HG03469 (cell line): Measurements from ENCODE around the gene PADI2.

Experiments used
- ATAC-seq: cut with Tn5 transposase; IDR thresholded peaks from one replicate; pipeline ENCODE4 v1.9.1; 2021; ENCODE audit warnings: mild to moderate bottlenecking, moderate library complexity, moderate number of reproducible peaks; ENCODE audit not compliant: unreplicated experiment

The PADI2 gene

DNA sequence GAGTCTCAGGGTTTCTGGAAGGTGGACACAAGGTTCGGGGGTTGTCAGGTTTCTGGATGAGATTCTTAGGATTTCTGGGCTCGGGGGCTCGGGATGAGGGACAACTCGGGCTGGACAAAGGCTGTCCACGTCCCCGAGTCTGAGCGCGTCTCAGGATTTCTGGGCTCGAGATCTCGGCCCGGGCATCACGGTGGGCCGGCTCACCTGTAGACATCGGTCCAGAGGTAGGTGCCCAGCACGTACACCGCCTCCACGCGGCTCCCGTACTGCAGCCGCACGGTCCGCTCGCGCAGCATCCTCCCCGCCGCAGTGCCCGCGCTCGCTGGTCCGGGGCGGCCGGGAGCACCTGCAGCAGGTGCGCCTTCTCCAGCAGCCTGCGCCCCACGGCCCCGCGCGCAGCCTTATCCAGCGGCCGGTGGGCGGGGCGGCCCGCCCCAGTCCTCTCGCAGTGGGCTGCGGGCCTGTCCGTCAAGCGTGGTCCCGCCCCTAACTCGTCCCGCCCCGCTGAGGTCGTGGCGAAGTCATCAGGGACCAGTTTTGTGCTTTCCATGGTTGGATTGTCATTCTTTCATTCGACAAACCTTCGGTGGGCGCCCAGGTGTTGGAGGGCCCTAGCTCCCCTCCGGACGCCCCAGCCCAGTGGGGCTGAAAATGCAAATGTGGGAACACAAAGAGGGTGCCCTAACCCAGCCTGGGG is at the start of gene PADI2:
TSS of gene PADI2 (minus strand) at position 376 of the 697 bp plus-strand sequence. CDS start at position 296, 80 bp downstream.
- no peak for ATAC-seq

DNA sequence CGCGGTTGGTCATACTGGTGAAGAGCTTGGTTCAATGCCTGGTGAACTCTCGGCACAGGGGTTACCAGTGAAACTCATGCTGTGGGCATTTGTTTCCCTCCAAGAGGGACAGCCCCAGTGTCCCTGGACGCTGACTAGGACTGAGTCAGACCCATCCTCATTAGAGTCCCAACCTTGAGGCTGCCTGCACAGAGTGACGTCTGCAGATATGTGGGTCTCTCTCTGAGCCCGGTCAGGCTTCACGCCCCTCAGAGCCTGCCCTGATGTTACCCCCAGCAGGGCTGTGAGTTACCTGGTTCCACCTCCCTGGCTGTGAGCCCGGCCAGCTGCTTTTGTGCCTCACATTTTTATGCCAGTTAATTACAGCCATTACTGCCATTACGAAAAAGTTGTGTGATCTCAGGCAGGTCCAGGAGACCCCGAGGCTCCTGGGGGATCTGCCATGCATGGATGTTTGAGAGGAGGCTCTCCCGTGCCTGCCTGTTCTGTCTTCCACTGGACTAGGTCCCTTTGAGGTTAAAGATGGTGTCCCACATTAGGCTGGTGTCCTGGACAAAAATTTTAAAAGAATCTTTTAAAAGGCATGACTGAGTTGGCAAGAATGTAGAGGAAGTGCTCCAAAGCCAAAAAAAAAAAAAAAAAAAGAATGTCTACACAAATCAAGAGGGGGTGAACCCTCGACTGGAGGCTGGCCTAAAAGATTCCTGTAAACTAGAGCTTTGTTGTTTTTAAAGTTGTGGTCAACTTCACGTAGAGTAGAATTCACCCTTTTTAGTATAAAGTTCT is 49.0 kb upstream of the PADI2 start:
- no peak for ATAC-seq

DNA sequence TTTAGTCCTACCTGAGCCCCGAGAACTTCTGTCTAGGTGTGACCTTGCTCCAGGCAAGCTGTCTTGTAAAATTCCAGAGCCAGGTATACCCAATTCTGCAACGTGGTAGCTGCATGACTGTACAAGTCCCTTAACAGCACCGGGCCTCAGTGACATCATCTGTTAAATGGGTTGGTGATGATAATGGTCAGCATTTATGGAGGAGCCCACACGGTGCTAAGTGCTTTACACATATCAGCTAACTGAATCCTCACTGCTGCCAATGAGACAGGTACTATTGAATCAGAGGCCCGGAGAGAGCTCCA is 48.5 kb upstream of the PADI2 start:
- ATAC-seq = no peak

DNA sequence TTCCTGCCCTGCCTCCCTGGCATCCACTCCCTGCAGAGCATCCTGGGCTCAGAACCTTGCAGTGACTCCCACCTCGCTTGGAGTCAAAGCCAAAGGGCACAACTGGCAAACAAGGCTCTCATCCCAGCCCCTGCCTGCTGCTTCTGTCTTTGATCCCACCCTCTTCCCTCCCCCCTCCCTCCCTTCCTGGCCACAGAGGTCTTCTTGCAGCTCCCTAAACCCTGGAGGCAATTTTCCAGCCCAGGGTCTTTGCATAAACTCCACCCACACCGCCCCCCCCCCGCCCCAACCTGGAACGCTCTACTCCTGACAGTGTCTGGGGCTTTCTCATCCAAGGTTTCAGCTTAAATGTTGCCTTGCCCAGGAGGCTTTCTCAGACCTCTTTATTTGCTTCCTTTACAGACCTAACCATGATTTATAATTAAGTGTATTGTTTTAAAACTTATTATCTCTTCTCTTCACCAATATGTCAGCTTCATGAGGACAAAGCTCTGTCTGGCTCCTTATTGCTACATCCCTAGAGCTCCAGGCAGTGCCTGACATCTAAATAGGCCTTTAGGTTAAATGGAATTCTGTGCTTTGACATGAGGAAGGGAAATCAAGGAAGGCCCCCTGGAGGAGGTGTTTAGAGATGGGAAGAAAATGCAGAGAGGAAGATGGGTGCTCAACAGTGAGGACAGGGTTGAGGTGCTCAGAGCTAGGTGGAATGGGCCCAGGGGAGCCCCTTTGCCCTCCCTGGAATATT is 48.0 kb upstream of the PADI2 start:
- ATAC-seq = no peak

DNA sequence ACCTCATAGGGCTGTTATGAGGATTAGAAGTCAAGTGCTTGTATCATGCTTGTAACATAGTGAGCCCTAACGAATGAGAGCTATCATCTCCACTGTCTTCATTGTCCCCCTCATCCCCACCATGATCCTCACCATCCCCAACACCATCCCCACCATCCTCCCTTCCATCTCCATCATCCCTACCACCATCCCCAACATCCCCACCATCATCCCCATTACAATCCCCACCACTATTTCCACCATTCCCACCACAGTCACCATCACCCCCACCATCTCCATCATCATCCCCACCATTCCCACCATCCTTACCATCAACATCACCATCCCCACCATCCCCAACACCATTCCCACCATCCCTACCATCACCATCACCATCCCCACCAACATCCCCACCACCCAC is 46.6 kb upstream of the PADI2 start:
- ATAC-seq = no peak

DNA sequence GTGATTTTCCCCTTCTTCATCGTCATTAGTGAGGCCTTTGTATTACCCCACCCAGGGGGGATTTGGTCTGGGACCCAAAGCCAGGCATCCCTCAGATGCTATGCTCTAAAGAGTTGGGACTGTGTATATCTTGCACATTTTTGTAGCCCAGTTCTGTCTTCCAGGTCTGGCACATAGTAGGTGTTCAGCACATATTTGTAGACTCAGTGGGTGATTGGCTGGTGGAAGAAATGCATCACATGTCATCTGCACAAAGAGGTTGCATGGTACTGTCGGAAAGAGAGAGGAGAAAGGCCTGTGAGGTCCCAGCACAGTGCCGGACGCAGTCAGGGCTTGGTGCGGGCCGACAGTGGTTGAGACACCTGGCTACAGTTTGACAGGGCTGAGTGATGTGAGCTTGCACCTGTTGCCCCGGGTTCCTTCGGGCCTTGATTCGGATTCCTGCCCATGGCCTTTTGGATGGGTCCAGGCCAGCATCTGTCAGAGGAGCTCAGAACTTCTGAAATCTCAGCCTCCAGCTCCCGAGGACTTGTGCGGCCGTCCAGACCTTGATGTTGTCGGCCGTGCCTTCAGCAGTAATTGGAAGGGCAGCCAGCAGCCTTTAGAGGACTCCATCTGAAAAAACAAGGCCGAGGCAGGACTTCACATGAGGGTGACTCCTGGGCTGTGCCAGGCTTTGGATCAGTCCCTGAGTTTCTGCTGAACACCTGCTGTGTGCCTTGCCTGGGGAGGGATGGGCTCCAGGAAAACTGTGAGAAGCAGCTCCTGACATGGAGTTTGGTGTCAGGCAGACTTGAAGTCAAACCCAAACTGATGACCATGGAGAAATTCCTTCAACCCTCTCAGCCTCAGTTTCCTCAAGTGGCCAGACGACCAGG is 44.8 kb upstream of the PADI2 start:
- ATAC-seq = no peak

DNA sequence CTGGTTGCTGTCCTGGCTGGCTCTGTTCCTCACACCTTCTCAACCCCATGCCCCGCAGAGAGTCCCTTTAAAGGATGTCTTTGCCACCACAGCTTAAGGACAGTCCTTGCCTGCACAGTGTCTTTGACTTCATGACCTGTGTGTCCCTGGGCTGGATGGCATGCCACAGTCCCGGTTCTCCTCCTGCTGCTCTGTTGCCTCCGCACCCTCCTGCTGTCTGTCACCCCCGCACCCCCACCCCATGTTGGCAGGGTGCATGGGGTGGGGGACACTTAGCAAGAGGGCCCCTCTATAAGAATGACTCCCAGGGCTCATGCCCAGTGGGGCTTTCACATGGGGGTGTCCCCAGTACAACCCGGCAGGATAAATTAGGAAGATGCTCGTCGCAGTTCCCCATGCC is 44.1 kb upstream of the PADI2 start:
- no peak for ATAC-seq

DNA sequence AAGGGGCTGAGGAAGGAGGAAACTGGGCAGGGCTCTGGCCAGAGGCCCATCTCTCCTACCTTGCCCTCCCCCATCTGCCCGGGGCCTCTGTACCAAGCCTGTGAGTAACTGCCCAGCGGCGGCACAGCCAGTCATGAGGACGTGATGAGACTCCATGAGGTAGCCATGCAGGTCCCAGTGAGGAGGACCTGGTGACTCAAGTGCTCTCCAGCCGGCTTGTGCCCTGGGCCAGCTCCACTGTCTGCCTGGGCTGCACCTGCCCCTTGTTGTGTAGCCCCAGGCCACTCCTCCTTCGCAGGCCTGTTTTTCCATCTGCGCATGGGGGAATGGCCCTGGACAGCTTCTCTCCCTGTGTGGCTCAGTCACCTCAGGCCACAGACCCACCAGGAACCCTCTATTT is 43.7 kb upstream of the PADI2 start:
- ATAC-seq = no peak

DNA sequence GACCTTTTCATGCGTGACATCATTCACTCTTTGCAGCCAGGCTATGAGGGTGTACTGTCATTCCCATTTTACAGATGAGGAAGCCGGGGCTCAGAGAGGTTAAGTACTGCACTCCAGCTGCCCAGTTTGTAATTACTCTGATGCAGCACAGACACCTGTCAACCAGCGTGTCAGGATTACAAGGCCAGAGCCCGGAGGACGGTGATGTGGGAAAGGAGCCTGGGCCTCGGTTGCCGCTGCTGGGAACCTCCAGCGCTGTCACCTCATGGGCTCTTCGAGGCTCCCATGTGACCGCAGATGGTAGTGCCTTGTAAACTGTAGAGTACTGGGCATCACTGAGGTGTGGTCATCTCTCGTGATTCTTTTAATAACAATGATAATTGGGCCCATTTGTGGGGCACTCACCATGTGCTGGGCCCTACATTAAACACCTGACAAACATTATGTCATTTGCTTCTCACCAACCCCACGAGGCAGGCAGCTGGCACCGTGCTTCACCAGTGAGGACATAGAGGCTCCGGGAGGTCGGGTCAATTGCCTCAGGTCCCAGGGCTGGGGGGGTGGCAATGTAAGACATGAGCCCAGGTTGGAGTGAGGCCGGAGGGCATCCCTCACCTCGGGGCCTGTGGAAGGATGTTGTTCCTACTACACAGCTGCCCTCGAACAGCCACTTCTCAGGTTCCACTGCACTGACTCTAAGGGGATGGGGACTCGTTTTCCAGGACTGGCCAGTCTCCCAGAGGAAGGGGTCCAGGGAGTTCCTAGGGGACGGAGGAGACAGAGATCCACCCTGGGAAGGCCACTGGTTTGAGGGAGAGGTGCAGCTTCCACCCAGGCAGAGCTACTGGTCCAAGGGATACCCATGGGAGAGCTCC is 42.9 kb upstream of the PADI2 start:
- no peak for ATAC-seq

DNA sequence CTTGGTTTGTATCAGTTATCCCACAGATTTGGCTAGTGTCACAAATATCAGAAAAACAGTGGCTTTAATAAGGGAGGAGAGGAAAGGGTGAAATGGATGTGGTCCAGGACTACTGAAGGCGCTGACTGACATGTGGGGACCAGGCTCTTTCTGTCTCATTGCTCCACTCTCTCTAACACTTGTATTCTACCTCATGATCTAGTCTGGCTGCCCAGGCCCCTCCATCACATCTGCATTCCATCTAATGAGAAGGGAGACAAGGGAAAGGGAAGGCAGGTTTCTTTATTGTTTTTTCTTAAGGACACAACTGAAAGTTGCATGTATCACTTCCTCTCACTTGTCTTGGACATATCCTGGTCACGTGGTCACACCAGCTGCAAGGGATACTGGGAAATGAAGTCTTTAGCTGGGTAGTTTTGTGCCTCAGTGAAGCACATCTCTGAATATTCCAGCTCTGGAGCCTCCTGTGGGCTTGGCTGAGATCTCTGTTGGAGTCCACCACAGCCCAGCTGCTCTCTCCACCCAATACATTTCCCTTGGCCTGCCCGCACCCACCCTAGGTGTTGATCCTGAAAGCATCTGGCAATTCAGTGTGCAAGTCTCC is 42.0 kb upstream of the PADI2 start:
- ATAC-seq = no peak

DNA sequence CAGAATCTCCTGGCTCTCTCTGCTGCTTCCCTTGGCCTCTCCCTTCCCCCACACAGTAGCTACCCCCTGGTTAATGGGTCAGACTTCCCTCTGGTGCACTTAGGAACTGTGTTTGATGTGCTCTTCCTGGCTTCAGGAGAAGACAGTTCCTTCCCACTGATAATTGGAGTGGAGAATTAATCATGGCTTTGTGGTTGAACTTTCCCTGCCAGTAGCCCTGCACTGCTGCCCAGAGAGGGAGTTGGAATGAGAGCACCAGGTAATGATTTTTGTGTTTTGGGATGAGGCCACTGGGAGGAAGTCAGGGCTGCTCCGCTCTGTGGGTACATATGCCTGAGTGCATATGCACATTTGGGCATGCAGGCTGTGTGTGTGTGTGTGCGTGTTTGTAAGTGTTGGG is 39.7 kb upstream of the PADI2 start:
- no peak for ATAC-seq

DNA sequence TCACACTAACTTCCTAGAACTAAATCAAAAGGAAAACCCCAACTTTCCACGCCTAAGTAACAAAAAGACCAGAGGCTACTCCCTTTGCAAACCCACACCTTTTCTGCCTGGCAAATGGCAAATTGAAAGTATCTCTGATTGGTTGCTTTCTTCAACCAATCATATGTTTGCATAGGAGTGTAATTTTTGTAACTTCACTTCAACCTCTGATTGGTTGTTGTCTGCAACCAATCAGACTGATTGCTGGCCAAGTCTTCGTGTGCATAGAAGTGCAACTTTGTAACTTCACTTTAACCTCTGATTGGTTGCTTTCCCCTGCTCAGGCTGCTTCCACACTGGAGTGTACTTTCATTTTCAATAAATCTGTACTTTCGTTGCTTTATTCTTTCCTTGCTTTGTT is 36.9 kb upstream of the PADI2 start:
- ATAC-seq = no peak

DNA sequence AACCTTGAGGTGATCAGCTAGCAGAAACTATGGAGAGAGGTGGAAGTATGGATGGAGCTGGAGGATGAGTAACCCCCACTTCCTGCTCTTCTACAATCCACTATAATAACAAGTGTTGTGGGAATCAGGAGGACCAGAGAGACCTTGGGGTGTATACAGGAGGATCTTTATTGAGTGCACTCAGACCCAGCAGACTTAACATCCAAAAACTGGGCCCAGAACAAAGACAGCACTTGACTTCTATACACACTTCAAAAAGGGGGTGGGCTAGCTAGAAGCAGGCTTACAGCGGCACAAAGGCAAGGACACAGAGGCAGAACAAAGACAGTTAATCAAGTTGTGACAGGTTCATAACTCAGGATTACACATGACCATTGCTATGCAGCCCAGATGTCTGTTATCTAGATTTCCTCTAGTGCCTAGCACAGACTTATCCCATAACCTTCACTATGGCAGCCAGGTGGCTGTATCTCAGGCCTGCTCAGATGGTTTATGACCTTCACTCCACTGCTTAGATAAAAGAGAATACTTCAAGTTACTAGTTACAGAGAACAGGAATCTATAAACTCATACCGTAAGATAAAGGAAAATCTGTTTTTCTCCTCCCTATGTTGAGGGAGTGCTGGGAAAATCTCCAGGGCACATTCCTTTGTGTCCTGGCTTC is 36.1 kb upstream of the PADI2 start:
- no peak for ATAC-seq

DNA sequence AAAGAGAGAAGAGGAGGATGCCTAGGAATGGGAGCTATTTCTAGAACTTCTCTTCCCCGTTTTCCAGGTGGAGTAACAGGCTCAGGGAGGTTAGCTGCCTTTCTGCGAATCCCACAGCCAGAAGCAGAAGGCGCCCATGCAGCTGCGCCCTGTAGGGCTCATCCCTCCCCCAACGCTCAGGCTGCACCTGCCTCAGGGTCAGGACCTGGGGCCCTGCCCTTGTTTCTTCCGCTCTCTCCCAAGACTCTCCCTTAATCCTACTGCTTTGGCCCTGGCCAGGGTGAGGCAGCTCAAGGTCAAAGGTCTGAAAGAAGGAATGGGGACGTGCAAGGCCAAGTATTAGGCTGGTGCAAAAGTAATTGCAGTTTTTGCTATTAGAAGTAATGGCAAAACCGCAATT is 30.5 kb upstream of the PADI2 start:
- ATAC-seq = no peak

DNA sequence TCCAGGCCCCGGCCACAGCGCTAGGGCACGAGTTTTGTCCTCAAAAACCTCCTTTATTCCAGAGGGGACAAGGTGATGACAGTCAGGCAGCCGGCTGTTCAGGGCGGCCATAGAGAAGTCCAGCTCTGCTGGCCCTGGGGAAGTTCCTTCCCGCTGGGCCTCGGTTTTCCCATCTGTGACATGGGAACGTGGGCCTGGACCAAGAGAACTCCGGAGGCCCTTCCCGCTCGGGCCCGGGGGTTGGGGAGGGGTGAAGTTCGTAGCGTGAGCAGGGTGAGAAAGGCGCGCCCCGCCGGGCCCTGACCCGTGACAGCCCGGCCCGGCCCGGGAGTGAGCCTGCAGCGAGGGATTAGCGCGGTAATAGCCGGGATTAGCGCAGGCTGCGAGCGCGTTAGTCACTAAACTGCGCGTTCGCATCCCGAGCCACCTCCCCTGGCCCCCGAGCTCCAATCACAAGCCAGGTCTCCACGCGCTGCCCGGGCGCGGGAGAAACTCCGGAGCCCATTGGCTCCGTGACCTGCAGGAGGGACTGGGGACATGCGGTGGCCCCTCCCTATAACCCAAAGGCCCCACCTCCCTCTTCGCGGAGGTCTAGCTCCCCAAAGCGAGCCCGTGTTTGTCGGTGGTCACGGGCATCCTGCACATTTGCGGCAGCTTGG is 29.8 kb upstream of the PADI2 start:
- ATAC-seq = no peak

DNA sequence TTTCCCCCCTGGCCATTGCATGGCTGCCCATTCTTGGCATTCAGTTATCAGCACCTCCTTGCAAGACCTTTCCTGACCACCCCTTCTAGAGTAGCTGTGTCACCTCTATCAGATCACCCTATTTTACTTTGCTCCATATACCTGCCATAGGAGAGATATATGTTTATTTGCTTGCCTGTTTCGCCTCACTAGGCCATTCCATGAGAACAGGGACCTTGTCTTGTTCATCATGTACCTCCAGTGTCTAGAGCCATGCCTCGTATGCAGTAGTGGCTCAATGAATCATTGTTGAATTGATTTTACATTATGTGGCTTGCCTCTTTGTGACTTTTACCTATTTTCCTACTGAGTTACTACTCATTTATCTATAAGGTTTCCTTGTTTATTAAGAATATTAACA is 26.4 kb upstream of the PADI2 start:
- no peak for ATAC-seq

DNA sequence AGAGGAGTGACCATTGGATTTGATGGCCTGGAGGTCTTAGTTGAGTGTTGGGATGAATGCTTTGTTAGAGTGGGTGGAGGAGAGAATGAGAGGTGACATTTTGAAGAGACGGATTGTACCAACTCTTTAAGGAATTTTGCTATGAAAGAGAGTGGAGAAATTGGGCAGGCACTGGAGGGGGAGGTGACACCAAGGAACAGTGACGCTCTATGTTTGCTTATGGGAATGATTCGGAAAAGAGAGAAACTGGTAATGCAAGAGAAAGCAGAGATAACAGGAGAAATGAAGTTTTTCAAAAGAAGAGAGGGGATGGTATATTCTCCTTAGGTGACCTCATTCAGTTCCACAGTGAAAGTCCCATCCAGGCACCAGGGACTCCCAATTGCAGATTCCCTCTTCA is 24.5 kb upstream of the PADI2 start:
- ATAC-seq = no peak

DNA sequence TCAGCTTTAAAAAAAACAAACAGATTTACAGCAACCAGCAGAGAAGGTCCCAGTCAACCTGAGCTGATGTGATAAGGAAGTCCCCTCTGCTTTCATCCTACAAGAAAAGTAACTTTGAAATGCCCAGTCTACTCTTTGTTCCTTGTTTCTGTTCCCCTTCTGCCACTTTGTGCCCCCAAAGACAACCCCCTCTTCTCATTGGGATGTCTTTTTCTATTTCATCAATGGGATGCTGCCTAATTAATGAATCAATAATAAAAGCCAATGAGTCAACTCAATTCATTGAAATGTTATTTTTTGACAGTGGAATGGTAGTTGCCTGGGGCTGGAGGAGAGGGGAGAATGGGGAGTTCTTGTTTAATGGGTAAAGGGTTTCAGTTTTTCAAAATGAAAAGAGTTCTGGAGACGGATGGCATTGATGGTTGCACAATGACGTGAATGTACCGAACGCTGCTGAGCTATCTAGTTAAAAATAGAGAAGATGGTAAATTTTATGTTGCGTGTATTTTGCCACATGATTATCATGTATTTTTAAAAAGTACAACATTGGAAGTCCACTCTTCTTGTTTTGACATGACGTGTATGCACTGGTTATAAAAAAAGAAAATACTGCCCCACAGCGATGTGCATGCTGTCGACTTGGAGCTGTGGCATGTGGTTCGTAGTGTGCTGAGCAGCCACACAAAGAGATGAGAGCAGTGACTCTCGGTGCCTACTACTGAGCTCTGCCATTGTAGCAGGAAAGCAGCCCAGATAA is 22.4 kb upstream of the PADI2 start:
- ATAC-seq = no peak
